Upper lobe of left lung (tissue), 4 donors: ENCODE measurements around the gene CPEB1.

Source experiments
- CTCF ChIP-seq, 6 experiments: fragments of 450-650 bp in 4 of 6; fragments of 200-600 bp in 2 of 6; sonication (generic) in 2 of 6; IDR thresholded peaks; one replicate each; pipeline ENCODE4 v1.5.1; 2016 to 2019; ENCODE audit warnings: antibody characterized with exemption in 6 of 6
- POLR2A ChIP-seq, 4 donors: fragments of 450-650 bp; IDR thresholded peaks; one replicate each; pipeline ENCODE4 v1.5.1; 2016 to 2017; ENCODE audit warnings: antibody characterized with exemption in 4 of 4, mild to moderate bottlenecking in 2 of 4
- POLR2AphosphoS5 ChIP-seq, 2 donors: sonication (generic); formaldehyde crosslinking; IDR thresholded peaks; one replicate each; pipeline ENCODE4 v1.5.1; 2017; ENCODE audit warnings: antibody characterized with exemption in 2 of 2

GRCh38 chr15:82595203-82595602, 52.0 kb downstream of the CPEB1 start:
- TF ChIP-seq CTCF (IDR thresholded peaks at IDR 0.05): no peak
- TF ChIP-seq POLR2A (IDR thresholded peaks at IDR 0.05): no peak
- TF ChIP-seq POLR2AphosphoS5 (IDR thresholded peaks at IDR 0.05): no peak
